ENCODE data around the gene HCFC1.

The HCFC1 gene

DNA sequence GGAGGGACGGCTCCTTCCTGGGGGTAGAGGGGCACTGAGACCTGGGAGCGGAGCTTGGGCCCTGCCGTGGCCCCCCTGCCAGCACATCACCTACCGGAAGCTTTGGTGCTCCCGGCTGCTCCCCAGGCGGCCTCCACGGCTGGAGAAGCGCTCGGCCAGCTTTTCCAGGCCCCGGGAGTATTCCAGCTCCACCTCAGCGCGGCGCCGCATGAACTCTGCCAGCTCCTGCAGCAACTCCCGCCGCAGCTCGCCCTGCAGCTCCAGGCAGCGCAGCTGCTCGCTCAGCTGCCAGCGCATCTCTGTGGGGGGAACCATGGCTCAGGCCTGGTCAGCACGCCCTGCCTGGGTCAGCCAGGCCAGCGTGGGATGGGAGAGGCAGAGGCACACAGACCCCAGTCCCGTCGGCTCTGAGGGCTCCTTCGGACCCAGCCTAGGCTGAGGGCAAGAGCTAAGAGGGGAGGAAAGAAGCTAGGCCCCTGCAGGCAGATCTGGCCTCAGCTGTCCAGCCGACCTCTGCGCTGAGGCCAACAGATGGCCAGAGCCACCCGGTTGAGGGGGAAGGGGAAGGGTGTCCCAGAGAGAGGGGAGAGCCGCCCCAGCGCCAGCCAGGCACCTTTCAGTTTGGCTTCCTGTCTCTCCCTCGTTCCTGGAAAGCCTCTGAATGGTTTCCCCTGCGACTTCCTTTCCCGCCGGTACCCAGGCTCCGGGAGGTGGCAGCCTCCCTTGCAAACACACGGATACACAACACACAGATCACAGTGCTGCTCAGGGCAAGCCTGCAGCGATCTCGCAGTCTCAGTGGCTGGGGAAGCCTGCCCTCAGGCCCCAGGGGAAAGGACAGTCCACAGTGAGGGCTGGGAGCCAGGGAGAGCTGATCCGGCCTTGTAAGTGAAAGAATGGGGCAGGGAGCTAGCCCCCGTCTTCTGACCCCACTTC lies 49.8 kb downstream of the HCFC1 start:
- no peak for DNase-seq

DNA sequence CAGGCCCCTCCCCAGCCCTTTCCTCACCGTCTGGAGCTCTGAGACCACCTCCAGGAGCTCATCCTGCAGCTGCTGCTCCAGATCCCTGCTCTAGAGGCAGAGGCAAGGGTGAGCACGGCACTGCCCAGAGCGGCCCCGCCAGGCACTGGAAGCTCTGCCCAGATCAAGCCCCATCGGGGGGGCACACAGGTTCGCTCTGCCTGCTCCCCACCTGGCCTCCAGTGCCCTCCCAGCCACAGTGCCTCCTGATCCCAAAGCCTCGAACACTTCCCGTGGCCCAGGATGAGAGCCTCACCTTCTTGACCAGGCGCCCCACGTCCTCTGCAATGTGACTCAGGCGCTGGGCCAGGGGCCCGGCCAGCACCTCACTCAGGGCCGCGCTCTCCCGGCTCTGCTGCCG lies 50.5 kb downstream of the HCFC1 start:
- DNase-seq = no peak

DNA sequence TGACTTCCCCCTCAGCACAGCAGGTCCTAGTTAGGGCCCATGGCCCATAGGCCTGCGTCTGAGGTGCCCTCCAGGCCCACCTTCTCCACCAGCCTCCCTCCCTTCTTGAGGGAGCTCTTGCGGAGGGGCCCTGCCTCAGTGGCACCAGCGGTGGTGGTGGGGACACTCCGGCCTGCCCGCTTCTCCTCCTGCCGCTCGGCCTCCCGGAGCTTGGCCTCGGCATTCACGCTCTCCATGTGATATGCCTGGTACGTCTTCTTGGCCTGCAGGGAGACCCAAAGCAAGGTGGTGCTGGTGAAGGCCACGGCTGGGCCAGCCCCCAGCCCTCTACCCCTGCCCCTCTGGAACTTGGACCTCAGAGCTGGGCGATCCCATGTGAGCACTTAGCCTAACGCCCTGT lies 51.1 kb downstream of the HCFC1 start:
- no peak for DNase-seq

DNA sequence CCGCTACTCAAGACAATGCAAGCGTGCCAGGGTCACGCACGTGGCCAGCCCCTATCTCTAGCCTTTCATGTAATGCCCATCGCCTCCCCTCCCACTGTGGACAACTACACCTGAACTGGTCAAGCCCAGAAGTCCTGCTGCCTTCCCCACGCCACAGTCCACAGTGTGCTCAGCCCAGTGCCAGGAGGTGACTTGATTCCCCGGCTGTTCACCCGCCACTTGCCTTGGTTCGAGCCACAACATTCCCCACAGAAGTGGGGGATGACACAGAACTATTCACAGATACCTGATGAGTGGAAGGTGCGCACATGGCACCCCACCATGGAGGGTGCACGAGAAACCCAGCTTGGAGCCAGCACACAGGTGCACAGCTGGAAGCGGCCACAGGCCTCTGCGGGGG lies 52.3 kb downstream of the HCFC1 start:
- no peak for DNase-seq

- no peak for DNase-seq
Observed at GRCh38 chrX:153917869-153918268, 53.7 kb downstream of the HCFC1 start.

DNA sequence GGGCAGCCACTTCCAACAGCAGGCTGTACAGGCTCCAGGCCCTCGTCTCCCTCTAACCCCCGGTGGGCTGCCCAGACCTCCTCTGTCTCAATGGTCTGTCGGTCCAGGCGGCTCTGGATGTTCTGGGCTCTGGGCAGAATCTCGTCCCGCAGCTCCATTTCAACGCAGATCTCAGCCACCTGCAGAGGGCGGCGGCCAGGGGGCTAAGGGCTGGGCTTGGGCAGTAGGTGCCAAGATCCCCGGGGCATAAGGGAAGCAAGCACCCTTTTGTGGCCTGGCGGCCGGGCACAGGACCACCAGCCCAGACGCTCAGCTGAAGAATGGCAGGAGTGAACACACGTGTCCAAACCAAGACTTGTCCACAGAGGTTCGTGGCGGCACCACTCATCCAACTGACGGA lies 57.9 kb downstream of the HCFC1 start:
- no peak for DNase-seq

GRCh38 chrX:153913211-153913610 lies 58.4 kb downstream of the HCFC1 start:
- no peak for DNase-seq

- DNase-seq = no peak
Observed at GRCh38 chrX:153911798-153912197, 59.8 kb downstream of the HCFC1 start.

DNA sequence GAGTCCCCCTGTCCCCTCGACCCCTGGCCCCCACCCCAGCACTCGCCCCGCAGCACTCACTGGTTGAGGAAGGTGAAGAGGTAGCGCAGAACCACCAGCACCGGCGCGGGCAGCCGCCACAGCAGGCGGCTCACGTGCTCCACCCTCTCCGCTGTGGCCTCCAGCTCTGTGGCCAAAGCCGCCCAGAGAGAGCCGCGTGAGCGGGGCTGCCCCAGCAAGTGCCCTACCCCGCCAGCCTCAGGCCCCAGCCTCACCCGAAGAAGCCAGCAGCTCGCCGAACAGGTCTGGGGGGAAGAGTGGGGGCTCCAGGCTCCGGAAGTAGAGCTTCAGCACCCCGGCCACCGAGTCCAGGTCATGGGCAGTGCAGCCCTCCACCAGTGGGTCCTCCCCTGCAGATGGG lies 61.2 kb downstream of the HCFC1 start:
- DNase-seq = no peak

GRCh38 chrX:153909980-153910360 lies 61.6 kb downstream of the HCFC1 start:
- DNase-seq = no peak

DNA sequence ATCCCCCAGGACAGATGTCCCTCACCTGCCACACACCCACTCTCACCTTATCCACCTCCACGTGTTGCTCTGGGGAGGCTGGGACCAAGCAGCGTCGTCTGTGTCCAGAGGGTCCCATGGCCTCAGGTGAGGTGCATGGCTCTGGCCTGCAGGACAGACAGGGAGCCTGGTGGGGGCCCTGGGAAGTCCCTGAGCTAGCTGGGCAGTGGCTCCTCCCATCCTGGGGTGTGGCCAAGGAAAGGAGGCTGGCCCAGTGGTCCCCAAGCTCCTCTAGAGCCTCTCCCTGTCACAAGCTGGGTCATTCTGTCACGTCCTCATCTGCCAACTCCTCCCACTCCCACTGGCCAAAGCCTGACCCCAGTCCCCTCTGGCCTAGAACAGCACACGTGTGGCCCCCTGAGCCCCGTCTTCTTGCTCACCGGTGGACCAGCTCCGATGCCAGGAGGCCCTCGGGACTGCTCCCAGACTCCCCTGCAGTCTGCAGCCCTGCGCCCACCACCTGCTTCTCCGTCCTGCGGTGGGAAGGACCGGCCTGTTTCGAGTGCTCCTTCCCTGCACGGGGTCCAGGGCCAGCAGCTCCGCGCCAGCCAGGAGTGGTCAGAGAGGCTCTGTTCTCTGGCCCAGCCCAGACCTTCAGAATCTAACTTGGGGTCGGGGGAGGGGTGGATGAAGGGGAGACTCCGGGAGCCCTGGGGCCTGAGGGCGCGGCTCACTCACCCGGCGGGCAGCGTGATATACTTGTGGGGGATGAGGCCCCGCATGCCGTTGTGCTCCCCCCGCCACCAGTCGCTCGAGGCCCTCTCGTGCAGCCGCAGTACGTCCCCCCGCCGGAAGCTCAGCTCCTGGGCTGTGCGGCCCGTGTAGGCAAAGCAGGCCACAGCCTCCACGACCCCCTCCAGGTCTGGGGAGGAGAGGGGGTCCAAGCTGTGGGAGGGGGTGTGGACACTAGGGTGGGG lies 62.3 kb downstream of the HCFC1 start:
- DNase-seq = no peak

DNA sequence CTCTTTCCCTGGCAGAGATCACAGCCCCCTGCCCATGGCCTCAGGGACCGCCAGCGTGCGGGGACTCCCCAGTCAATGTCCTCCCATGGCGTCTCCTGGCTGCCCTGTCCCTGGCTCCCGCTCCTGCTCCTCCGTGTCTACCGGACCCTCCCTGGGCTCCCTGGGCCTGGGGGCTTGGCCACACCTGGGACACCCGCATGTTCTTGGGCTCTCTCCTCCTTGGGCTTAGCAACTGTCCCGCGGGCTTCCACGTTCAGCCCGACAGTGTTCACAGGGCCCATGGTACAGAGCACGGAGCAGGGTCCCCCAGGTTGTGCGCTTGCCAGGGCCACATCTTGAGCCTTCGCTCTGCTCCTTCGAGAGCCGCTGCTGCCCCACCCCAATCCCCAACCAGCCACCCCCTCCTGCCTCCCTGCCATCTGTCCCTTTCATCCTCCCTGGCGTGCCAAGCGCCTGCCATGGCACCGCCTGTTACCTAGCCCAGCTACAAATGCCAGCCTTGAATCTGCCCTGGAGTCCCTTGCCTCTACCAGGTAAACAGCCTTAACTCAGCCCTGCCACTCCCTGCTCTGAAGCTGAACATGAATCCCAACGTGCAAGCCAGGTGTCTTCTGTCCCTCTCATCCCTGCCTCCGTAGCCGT lies 63.3 kb downstream of the HCFC1 start:
- no peak for DNase-seq

DNA sequence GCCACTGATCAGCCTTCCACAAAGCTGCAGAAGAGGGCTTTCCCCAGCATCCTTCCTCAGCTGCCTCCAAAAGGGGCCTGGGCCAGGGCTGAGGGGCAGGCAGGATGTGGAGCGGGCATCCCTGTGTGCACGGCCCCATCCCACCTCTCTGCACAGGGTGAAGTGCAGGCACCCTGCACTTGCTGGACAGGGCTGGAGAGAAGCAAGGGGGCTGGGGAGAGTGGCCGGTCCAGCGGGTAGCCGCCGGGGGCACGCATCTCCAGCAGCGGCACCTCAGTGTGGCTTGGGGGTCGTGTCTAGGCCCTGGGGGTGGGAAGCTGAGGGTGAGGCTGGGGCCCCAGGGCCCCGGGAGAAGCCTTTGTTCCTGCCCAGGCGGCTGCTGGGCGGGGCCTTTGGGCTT lies 64.2 kb downstream of the HCFC1 start:
- no peak for DNase-seq

DNA sequence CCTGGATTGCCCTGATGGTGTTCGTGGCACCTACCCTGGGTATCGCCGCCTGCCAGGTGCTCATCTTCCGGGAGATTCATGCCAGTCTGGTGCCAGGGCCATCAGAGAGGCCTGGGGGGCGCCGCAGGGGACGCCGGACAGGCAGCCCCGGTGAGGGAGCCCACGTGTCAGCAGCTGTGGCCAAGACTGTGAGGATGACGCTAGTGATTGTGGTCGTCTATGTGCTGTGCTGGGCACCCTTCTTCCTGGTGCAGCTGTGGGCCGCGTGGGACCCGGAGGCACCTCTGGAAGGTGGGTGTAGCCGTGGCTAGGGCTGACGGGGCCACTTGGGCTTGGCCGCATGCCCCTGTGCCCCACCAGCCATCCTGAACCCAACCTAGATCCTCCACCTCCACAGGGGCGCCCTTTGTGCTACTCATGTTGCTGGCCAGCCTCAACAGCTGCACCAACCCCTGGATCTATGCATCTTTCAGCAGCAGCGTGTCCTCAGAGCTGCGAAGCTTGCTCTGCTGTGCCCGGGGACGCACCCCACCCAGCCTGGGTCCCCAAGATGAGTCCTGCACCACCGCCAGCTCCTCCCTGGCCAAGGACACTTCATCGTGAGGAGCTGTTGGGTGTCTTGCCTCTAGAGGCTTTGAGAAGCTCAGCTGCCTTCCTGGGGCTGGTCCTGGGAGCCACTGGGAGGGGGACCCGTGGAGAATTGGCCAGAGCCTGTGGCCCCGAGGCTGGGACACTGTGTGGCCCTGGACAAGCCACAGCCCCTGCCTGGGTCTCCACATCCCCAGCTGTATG lies 65.3 kb downstream of the HCFC1 start:
- DNase-seq = no peak

GRCh38 chrX:153905481-153906095 lies 66.0 kb downstream of the HCFC1 start:
- no peak for DNase-seq

GRCh38 chrX:153903991-153904957 lies 67.3 kb downstream of the HCFC1 start, which contains the start of gene AVPR2:
AVPR2 (plus strand) TSS chrX:153904673; CDS start chrX:153905146, 473 bp downstream.
- DNase-seq = no peak

DNA sequence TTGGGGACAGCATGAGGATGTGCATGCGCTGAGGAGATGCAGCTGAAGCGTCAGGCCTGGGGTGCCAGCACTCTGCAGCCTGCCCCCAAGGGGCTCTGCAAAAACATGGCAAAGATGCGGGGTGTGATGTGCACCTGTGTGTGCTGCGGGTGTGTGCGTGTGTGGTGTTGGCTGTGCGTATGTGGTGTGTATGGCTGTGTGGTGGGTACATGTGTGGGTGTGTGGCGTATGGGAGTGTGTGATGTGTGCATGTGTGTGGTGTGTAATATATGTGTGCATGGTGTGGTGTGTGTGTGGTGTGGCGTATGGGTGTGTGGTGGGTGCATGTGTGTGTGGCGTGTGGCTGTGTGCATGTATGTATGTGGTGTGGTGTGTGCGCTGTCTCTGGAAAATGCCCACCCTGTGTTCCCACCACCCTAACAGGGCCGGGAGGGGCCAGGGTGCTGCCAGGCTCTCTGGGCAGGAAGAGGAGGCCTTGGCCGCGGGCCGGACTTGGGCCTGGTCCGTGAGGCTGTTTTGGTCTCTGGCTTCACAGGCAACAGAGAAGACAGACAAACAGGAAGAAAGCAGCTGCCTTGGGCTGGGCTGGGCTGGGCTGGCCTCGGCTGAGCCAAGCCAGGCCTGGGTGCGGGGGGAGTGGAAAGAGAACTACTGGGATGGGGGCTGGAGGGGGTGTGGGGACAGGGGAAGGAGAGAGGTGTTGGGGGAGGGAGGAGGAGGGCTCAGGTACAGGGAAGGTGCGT lies 68.2 kb downstream of the HCFC1 start:
- no peak for DNase-seq

- no peak for DNase-seq
Observed at GRCh38 chrX:153902385-153902784, 69.2 kb downstream of the HCFC1 start.

GRCh38 chrX:153901753-153902140 lies 69.9 kb downstream of the HCFC1 start:
- DNase-seq = no peak
